Esophagus (tissue), 2 donors: ENCODE data around the gene RRM1. TPM values are rescaled to one million over a fixed set of nuclear protein-coding genes. Genes with fewer than 3 reads are reported as not detected.

Source experiments
- H3K27ac ChIP-seq, 2 donors: one replicate each; pipeline ENCODE4 v1.5.1; 2013; ENCODE audit warnings: low read depth in 2 of 2, mild to moderate bottlenecking in 2 of 2, inconsistent platforms in 1 of 2, low read length in 1 of 2, moderate library complexity in 1 of 2
- H3K27me3 ChIP-seq, 2 donors: one replicate each; pipeline ENCODE4 v1.6.1; 2013; ENCODE audit warnings: low read length in 2 of 2, control low read depth in 1 of 2, mild to moderate bottlenecking in 1 of 2; ENCODE audit not compliant: insufficient read depth in 2 of 2, control insufficient read depth in 1 of 2
- H3K36me3 ChIP-seq, 2 donors: one replicate each; pipeline ENCODE4 v1.6.1; 2013; ENCODE audit warnings: low read length in 1 of 2; ENCODE audit not compliant: control insufficient read depth in 2 of 2, insufficient read depth in 2 of 2
- H3K4me1 ChIP-seq, 2 donors: one replicate each; pipeline ENCODE4 v1.6.1; 2013; ENCODE audit warnings: low read length in 1 of 2; ENCODE audit not compliant: control insufficient read depth in 2 of 2, insufficient read depth in 2 of 2
- H3K4me3 ChIP-seq, 2 donors: one replicate each; pipeline ENCODE4 v1.5.1; 2013; ENCODE audit warnings: low read length in 2 of 2, mild to moderate bottlenecking in 2 of 2, low read depth in 1 of 2, moderate library complexity in 1 of 2
- H3K9me3 ChIP-seq, 2 donors: one replicate each; pipeline ENCODE4 v1.6.1; 2013; ENCODE audit warnings: mild to moderate bottlenecking in 2 of 2, low read depth in 1 of 2, low read length in 1 of 2, moderate library complexity in 1 of 2; ENCODE audit not compliant: control insufficient read depth in 2 of 2, insufficient read depth in 1 of 2
- WGBS, 2 donors: extraction: QIAGEN DNeasy Blood & Tissue Kit; methylation state at CpG; one replicate each; pipeline ENCODE4 v1.1.7; 2013; 5-methylcytosine and 5-hydroxymethylcytosine counted together
- polyA plus RNA-seq, 2 donors: library from polyadenylated mRNA; stranded (reverse); fragments of 200-250 nt; gene quantifications; one replicate each; pipeline ENCODE4 v1.2.3, GENCODE V29; 2013
- donor health status: healthy with polysubstance abuse.
- donor health status: Bipolar disorder and iron deficiency.

Gene RRM1
- polyA plus RNA-seq, 2 donors = 9.2 to 33.5 TPM

DNA sequence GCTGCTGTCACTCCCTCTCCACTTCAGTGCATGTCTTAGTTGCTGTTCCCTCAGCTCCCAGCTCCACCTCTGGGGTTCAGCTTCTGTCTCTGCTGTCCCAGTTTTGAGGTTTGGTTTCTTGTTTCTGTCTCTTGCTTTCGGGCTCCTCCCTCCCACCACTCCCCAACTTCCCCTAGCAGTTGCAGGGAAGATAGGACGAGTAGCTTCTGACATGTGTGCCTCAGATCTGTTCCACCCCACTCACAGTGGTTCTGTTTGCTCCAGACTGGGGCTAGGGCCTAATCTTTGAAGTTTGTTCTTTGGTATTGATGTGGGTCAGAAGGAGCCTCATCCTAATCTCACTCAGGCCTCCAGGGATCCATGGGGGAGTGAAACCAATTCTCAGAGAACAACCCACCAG lies 2.6 kb upstream of the RRM1 start:
- no peaks in the 10 kb centered on the region for H3K9me3 ChIP-seq
- H3K36me3 ChIP-seq = peaks cover 3 to 15% of the 10 kb centered on the region in 2 donors
- peaks cover 0 to 2% of the 10 kb centered on the region in 2 donors for H3K4me1 ChIP-seq
- H3K4me3 ChIP-seq = no peak overlapping the region
- 27 to 57% methylated on average over 2 of the region's 2 CpGs for WGBS, 2 donors
- no peak overlapping the region for H3K27ac ChIP-seq
- no peaks in the 10 kb centered on the region for H3K27me3 ChIP-seq

DNA sequence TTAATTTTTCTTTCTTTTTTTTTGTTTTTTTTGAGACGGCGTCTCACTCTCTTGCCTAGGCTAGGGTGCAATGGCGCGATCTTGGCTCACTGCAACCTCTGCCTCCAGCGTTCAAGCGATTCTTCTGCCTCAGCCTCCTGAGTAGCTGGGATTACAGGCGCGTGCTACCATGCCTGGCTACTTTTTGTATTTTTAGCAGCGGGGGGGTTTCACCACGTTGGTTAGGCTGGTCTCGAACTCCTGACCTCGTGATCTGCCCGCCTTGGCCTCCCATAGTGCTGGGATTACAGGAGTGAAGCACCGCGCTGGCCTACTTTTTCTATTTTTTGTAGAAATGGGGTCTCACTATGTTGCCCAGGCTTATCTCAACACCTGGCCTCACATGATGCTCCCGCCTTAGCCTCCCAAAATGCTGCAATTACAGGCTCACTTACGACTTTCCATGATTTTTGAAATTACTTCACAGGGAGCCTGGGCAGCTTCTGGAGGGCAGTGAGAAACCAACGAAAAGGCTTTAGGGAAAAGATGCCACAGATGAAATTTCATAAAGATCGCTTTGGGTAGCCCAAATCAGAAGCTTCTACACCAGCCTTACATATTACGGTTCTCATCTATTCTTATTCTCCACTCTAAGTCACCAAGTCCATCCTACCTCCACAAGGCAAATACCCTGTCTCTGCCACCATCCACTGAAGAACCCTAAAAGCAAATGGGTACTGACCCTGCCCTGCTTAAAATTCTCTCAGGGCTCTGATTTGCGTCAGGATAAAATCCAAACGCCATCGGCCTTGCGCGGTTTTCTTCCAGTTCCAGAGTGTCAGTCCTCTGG lies 866 bp upstream of the RRM1 start:
- H3K4me3 ChIP-seq = peak overlapping the region; percentile 66 to 88
- H3K27me3 ChIP-seq = no peaks in the 10 kb centered on the region
- 70 to 71% methylated on average over 25 of the region's 25 CpGs for WGBS, 2 donors
- peaks cover 0 to 10% of the 10 kb centered on the region in 2 donors for H3K36me3 ChIP-seq
- H3K27ac ChIP-seq = peak overlapping the region; percentile 93 to 99
- H3K4me1 ChIP-seq = peaks cover 0 to 2% of the 10 kb centered on the region in 2 donors
- H3K9me3 ChIP-seq = no peaks in the 10 kb centered on the region

DNA sequence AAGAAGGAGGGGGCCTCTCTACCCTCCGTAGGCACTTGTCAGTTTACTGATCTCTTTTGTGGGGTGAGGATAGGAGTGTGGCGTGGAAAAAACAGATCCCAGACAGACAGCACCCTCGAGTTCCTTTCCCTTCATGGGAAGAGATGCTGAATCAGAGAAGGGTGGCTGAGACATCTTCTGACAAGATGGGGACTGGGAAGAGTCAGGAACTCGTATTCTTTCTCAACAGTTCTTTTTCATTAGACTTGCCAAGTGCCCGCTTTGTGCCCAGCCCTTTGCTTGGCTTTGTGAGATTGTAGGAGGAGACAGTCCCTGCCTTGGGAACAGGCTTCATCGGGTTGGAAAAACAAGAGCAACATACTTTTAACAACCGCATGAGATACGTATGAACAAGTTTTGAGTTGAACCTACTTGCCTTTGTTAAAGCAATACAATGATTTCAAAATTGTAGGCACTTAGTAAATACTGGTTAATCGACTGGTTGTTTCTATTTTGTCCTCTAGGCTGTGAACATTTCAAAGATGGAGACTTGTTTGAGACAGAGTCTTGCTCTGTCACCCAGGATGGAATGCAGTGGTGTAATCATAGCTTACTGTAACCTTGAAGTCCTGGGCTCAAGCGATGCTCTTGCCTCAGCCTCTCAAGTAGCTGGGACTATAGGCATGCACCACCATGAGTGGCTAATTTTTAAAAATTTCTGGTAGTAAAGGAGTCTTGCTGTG lies 1.1 kb downstream of the RRM1 start:
- peaks cover 0 to 2% of the 10 kb centered on the region in 2 donors for H3K4me1 ChIP-seq
- H3K9me3 ChIP-seq = no peaks in the 10 kb centered on the region
- peak overlapping the region; percentile 93 to 99 for H3K27ac ChIP-seq
- H3K27me3 ChIP-seq = no peaks in the 10 kb centered on the region
- H3K4me3 ChIP-seq = peak overlapping the region; percentile 66 to 88
- H3K36me3 ChIP-seq = peaks cover 0 to 8% of the 10 kb centered on the region in 2 donors
- 8 to 15% methylated on average over 10 of the region's 10 CpGs for WGBS, 2 donors

DNA sequence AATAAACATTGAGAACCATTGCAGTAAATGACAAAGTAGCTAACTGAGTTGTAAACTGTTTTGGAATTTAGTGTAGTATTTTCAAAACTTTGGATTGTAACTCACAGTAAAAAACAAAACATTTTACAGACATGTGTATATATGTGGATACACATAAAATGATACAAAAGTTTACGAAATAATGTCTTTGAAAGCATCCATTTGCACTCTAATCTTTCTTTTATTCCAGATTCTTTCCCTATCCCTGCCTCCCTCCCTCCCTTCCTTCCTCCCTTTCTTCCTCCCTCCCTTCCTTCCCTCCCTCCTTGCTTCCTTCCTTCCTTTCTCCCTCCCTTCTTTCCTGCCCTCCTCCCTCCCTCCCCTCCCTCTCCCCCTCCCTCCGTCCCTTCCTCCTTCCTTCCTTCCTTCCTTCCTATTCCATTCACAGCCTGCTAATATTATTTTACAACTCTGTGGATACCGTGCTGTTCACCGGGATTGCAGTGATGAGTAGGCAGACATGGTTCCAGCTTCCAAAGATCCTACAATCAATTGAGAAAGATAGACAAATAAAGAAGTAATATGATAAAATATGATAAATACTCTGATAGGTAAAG lies 3.5 kb downstream of the RRM1 start:
- WGBS, 2 donors = 81 to 82% methylated on average over 4 of the region's 4 CpGs
- no peaks in the 10 kb centered on the region for H3K36me3 ChIP-seq
- peaks cover 0 to 2% of the 10 kb centered on the region in 2 donors for H3K4me1 ChIP-seq
- H3K4me3 ChIP-seq = no peak overlapping the region
- H3K27ac ChIP-seq = no peak overlapping the region
- H3K27me3 ChIP-seq = no peaks in the 10 kb centered on the region
- no peaks in the 10 kb centered on the region for H3K9me3 ChIP-seq

DNA sequence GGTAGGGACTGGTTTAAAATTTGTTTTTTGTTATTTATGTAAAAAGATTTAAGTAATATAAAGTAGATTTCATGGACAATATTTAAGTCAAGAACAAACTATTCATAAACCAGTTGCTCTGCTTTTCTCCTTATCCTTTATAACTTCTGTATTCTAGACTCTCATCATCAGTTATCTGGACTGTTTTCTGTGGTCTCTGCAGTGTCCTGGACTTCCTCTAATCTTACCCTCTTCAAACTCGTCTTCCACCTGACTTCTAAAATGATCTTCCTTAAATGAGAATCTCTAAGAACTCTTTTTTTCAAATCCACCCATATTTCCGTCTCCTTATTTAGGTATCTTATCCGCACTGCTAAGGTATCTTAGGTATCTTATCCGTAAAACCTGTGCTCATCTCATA lies 8.1 kb downstream of the RRM1 start:
- Histone ChIP-seq H3K4me1 (no peaks in the 10 kb centered on the region), H3K27me3 (no peaks in the 10 kb centered on the region), H3K36me3 (no peaks in the 10 kb centered on the region), H3K4me3 (no peak overlapping the region), H3K9me3 (no peaks in the 10 kb centered on the region), H3K27ac (no peak overlapping the region)
- WGBS, 2 donors = 94 to 96% methylated on average over 4 of the region's 4 CpGs

DNA sequence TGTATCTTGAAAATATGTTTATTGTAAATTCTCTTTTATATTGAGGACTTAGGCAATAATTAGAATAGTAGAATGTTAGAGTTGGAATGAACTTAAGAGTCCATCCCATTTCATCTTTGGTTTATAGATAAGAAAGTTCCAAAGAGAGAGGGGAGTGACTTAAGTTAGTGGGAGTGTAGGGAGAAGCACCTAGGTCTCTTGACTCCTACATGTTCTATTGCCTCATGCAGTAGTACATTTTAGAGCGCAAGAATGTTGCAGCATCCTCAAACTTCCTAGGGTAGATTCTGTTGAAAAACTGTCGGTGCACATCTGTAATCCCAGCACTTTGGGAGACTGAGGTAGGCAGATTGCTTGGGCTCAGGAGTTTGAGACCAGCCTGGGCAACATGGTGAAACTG lies 8.7 kb downstream of the RRM1 start:
- H3K4me3 ChIP-seq = no peak overlapping the region
- no peaks in the 10 kb centered on the region for H3K4me1 ChIP-seq
- H3K36me3 ChIP-seq = no peaks in the 10 kb centered on the region
- 97 to 98% methylated on average over 2 of the region's 2 CpGs for WGBS, 2 donors
- H3K27me3 ChIP-seq = no peaks in the 10 kb centered on the region
- H3K9me3 ChIP-seq = no peaks in the 10 kb centered on the region
- no peak overlapping the region for H3K27ac ChIP-seq

DNA sequence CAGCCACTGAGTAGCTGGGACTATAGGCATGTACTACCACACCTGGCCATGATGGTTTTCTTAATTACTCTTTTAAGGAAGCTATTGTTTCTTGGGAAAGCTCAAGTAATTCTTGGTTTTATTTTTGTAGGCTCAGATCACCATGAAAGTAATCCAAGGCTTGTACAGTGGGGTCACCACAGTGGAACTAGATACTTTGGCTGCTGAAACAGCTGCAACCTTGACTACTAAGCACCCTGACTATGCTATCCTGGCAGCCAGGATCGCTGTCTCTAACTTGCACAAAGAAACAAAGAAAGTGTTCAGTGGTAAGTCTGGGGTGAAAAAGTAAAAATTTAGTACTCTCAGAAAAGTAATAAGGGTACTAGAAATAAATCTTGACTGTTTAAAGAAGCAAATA lies 11.3 kb downstream of the RRM1 start:
- Histone ChIP-seq H3K27me3 (no peaks in the 10 kb centered on the region), H3K27ac (no peak overlapping the region), H3K4me3 (no peak overlapping the region), H3K4me1 (no peaks in the 10 kb centered on the region), H3K36me3 (no peaks in the 10 kb centered on the region), H3K9me3 (no peaks in the 10 kb centered on the region)
- WGBS, 2 donors = 97 to 100% methylated on average over 1 of the region's 1 CpG

DNA sequence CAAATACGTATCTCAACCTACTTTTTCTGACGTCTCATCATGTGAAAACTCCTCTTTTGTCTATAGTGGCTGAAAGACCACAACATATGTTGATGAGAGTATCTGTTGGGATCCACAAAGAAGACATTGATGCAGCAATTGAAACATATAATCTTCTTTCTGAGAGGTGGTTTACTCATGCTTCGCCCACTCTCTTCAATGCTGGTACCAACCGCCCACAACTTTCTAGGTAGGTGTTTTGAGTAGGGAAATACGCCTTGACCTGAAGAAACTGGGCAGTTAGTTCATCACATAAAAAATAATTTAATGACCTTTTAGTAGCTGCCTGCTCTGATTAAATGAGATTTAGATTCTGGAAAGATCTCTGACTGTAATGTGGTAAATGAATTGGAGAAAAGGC lies 17.2 kb downstream of the RRM1 start:
- no peaks in the 10 kb centered on the region for H3K27me3 ChIP-seq
- no peaks in the 10 kb centered on the region for H3K36me3 ChIP-seq
- WGBS, 2 donors = 76 to 78% methylated on average over 5 of the region's 5 CpGs
- H3K27ac ChIP-seq = no peak overlapping the region
- no peaks in the 10 kb centered on the region for H3K9me3 ChIP-seq
- no peak overlapping the region for H3K4me3 ChIP-seq
- no peaks in the 10 kb centered on the region for H3K4me1 ChIP-seq

DNA sequence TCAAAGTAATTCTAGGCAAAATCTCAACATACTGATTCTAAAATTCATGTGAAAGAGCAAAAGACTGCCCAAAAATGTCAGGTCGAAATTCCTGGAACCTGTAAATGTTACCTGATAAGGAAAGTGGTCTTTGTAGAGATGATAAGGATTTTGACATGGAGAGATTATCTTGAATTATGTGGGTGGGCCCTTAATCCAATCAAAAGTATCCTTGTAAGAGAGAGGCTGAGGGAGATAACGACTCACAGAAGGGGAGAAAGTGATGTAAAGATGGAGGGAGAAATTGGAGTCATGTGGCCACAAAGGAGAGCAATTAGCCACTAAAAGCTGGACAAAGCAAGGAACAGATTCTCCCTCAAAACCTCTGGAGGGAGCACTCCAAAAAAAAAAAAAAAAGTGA lies 20.5 kb downstream of the RRM1 start:
- 97 to 98% methylated on average over 2 of the region's 2 CpGs for WGBS, 2 donors
- no peaks in the 10 kb centered on the region for H3K9me3 ChIP-seq
- H3K36me3 ChIP-seq = no peaks in the 10 kb centered on the region

More for the DNA sequence above, 20.5 kb downstream of the RRM1 start:
- Histone ChIP-seq H3K27me3 (no peaks in the 10 kb centered on the region), H3K4me3 (no peak overlapping the region), H3K27ac (no peak overlapping the region), H3K4me1 (no peaks in the 10 kb centered on the region)
